GM12878 (cell line): ENCODE data around the gene CXXC5. TPM values are rescaled to one million over a fixed set of nuclear protein-coding genes. Genes with fewer than 3 reads are reported as not detected.

Source experiments
- BCL11A ChIP-seq: IDR thresholded peaks from 2 replicates; pipeline ENCODE4 v1.6.1; 2011; ENCODE audit warnings: low read depth, low read length
- EP300 ChIP-seq, 2 experiments: fragments of 150-350 bp in 1 of 2; IDR thresholded peaks; 2 replicates each; pipeline ENCODE4 v1.6.1; 2011 to 2012; ENCODE audit warnings: low read depth in 2 of 2, low read length in 2 of 2, borderline replicate concordance in 1 of 2, improper control_type of control experiment in 1 of 2, inconsistent platforms in 1 of 2; ENCODE audit not compliant: control insufficient read depth in 1 of 2
- ETV6 ChIP-seq, 2 experiments: fragments of 450-650 bp in 1 of 2; IDR thresholded peaks in 1 of 2; conservative IDR thresholded peaks in 1 of 2; 2 replicates each; pipeline ENCODE4 v1.6.1; 2014; ENCODE audit warnings: antibody characterized with exemption in 1 of 2, borderline replicate concordance in 1 of 2, low read depth in 1 of 2, mild to moderate bottlenecking in 1 of 2, moderate library complexity in 1 of 2
- MYB ChIP-seq: fragments of 150-350 bp; IDR thresholded peaks from 2 replicates; pipeline ENCODE4 v1.6.1; 2014; ENCODE audit warnings: mild to moderate bottlenecking, low read depth, low read length, borderline replicate concordance
- NFYA ChIP-seq: IDR thresholded peaks from 2 replicates; pipeline ENCODE4 v1.6.1; 2011; ENCODE audit warnings: low read depth, mild to moderate bottlenecking, low read length, improper control_type of control experiment, borderline replicate concordance
- POLR2AphosphoS2 ChIP-seq: IDR thresholded peaks from 2 replicates; pipeline ENCODE4 v1.6.1; 2011; ENCODE audit warnings: low read depth, mild to moderate bottlenecking, low read length, improper control_type of control experiment, moderate library complexity
- RAD51 ChIP-seq: fragments of 450-650 bp; IDR thresholded peaks from 2 replicates; pipeline ENCODE4 v1.6.1; 2016; ENCODE audit warnings: moderate library complexity, mild to moderate bottlenecking, inconsistent platforms
- RCOR1 ChIP-seq: conservative IDR thresholded peaks from 2 replicates; pipeline ENCODE4 v1.6.1; 2012; ENCODE audit warnings: low read depth, low read length, improper control_type of control experiment
- RELA ChIP-seq: fragments of 450-650 bp; IDR thresholded peaks from 2 replicates; pipeline ENCODE4 v1.8.0; 2014; ENCODE audit warnings: borderline replicate concordance; ENCODE audit not compliant: partially characterized antibody
- SMAD1 ChIP-seq: fragments of 450-650 bp; IDR thresholded peaks from 2 replicates; pipeline ENCODE4 v1.6.1; 2018; ENCODE audit warnings: mild to moderate bottlenecking, low read depth; ENCODE audit not compliant: partially characterized antibody
- SMAD5 ChIP-seq: IDR thresholded peaks from 2 replicates; pipeline ENCODE4 v1.6.1; 2016; ENCODE audit warnings: antibody characterized with exemption, low read depth
- TARDBP ChIP-seq: IDR thresholded peaks from 2 replicates; pipeline ENCODE4 v1.6.1; 2016; ENCODE audit warnings: borderline replicate concordance
- ZNF622 ChIP-seq: fragments of 450-650 bp; IDR thresholded peaks from 2 replicates; pipeline ENCODE4 v1.6.1; 2017; ENCODE audit warnings: mild to moderate bottlenecking, inconsistent platforms
- polyA plus RNA-seq, 11 experiments: library from polyadenylated mRNA; depleted of rRNA in 4 of 11; unstranded in 6 of 11; stranded (reverse) in 5 of 11; fragments of >200 nt; fragmentation: Nextera tagmentation in 4 of 11; fragmentation: Illumina TruSeq in 1 of 11; extraction: Ambion mirVana in 4 of 11; extraction: Trizol in 1 of 11; gene quantifications; 1 replicate in 1 of 11; 2 replicates in 10 of 11; pipeline versions ENCODE4 v1.2.1 to v1.2.3, GENCODE V29; 2011 to 2016; ENCODE audit warnings: inconsistent platforms in 2 of 11, missing spikeins in 2 of 11, low read depth in 1 of 11
- total RNA-seq, 4 experiments: library from RNA; depleted of rRNA in 3 of 4; stranded (reverse); fragments of >200 nt in 3 of 4; fragmentation: Illumina TruSeq in 1 of 4; extraction: Trizol in 1 of 4; gene quantifications; 2 replicates each; pipeline versions ENCODE4 v1.2.1 to v1.2.3, GENCODE V29; 2013 to 2021
- TF ChIP-seq, protein P1 (sequence below): fragments of 450-650 bp; conservative IDR thresholded peaks from 2 replicates; pipeline ENCODE4 v1.6.1; 2017; ENCODE audit warnings: mild to moderate bottlenecking, moderate library complexity
- TF ChIP-seq, protein P2 (sequence below): IDR thresholded peaks from 2 replicates; pipeline ENCODE4 v1.6.1; 2012; ENCODE audit warnings: low read length, inconsistent platforms
- TF ChIP-seq, protein P3 (sequence below): IDR thresholded peaks from 2 replicates; pipeline ENCODE4 v1.6.1; 2012; ENCODE audit warnings: improper control_type of control experiment, low read depth, low read length; ENCODE audit not compliant: insufficient replicate concordance
- TF ChIP-seq, protein P4 (sequence below): IDR thresholded peaks from 2 replicates; pipeline ENCODE4 v1.6.1; 2012; ENCODE audit warnings: low read depth, low read length, improper control_type of control experiment
- TF ChIP-seq, protein P5 (sequence below): IDR thresholded peaks from 2 replicates; pipeline ENCODE4 v1.6.1; 2012; ENCODE audit warnings: low read depth, low read length, improper control_type of control experiment

The CXXC5 gene
- total and polyA plus RNA-seq, 10 of the 15 experiments (the other 5 are each of a cell fraction or from before 2014, with no cell fraction given), result 1.8 to 90.8 (median 40.7) TPM

DNA sequence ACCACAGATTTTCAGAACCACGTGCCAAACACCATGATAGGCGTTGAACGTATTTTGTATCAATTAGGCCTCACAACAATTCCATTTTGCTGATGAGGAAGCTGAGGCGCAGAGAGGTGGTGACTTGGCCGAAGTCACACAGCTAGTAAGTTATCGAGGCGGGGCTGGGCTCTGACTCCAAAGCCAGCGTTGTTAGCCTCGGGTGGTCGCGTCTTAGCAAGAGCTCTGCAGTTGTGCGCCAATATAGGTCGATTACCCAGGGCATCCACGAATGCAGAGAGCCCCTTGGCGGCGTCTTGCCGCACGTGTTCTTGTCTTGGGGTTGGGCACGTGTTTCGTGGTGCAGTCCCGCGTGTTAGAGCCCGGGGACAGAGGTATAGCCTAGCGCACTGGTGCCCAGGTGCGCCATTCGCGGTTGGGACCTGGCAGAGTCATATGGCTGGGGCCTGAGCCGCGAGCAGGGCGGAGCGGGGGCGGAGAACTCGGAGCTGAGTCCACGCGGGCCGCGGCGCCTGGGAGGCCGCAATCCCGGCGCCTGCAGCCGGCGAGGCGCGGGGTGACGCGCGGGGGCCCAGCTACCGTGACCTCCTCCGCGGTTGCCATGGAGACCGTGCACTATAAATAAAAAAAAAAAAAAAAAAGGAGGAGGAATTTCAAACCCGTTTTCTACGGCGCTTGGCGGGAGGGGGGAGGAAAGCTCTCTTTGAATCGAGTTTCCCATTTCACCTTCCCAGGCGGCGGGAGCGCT lies 62.3 kb downstream of the CXXC5 start (continued):
- TF ChIP-seq RELA, result no peak
- no peak for TF ChIP-seq SMAD5
- TF ChIP-seq ETV6 (conservative IDR thresholded peaks at IDR 0.05 in 1 of 2, IDR thresholded peaks at IDR 0.05 in 1 of 2; ENCODE audit: borderline replicate concordance in 1 of 2, low read depth in 1 of 2), result no peak
- TF ChIP-seq RAD51, result no peak
- TF ChIP-seq ZNF622, result no peak
- TF ChIP-seq MYB, result no peak
- TF ChIP-seq, protein P1, sequence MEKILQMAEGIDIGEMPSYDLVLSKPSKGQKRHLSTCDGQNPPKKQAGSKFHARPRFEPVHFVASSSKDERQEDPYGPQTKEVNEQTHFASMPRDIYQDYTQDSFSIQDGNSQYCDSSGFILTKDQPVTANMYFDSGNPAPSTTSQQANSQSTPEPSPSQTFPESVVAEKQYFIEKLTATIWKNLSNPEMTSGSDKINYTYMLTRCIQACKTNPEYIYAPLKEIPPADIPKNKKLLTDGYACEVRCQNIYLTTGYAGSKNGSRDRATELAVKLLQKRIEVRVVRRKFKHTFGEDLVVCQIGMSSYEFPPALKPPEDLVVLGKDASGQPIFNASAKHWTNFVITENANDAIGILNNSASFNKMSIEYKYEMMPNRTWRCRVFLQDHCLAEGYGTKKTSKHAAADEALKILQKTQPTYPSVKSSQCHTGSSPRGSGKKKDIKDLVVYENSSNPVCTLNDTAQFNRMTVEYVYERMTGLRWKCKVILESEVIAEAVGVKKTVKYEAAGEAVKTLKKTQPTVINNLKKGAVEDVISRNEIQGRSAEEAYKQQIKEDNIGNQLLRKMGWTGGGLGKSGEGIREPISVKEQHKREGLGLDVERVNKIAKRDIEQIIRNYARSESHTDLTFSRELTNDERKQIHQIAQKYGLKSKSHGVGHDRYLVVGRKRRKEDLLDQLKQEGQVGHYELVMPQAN, result no peak
- TF ChIP-seq RCOR1, result no peak
- TF ChIP-seq NFYA, result no peak
- TF ChIP-seq TARDBP, result 0 out of 2 replicates have a peak, but pooled peaks have one; percentile 31
- TF ChIP-seq EP300 (IDR thresholded peaks at IDR 0.05; ENCODE audit: borderline replicate concordance in 1 of 2, control insufficient read depth in 1 of 2, low read depth in 2 of 2, low read length in 2 of 2), result no peak
- no peak for TF ChIP-seq SMAD1
- no peak for TF ChIP-seq BCL11A
- TF ChIP-seq, protein P2, sequence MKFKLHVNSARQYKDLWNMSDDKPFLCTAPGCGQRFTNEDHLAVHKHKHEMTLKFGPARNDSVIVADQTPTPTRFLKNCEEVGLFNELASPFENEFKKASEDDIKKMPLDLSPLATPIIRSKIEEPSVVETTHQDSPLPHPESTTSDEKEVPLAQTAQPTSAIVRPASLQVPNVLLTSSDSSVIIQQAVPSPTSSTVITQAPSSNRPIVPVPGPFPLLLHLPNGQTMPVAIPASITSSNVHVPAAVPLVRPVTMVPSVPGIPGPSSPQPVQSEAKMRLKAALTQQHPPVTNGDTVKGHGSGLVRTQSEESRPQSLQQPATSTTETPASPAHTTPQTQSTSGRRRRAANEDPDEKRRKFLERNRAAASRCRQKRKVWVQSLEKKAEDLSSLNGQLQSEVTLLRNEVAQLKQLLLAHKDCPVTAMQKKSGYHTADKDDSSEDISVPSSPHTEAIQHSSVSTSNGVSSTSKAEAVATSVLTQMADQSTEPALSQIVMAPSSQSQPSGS, result no peak
- TF ChIP-seq POLR2AphosphoS2, result no peak
- TF ChIP-seq, protein P3, sequence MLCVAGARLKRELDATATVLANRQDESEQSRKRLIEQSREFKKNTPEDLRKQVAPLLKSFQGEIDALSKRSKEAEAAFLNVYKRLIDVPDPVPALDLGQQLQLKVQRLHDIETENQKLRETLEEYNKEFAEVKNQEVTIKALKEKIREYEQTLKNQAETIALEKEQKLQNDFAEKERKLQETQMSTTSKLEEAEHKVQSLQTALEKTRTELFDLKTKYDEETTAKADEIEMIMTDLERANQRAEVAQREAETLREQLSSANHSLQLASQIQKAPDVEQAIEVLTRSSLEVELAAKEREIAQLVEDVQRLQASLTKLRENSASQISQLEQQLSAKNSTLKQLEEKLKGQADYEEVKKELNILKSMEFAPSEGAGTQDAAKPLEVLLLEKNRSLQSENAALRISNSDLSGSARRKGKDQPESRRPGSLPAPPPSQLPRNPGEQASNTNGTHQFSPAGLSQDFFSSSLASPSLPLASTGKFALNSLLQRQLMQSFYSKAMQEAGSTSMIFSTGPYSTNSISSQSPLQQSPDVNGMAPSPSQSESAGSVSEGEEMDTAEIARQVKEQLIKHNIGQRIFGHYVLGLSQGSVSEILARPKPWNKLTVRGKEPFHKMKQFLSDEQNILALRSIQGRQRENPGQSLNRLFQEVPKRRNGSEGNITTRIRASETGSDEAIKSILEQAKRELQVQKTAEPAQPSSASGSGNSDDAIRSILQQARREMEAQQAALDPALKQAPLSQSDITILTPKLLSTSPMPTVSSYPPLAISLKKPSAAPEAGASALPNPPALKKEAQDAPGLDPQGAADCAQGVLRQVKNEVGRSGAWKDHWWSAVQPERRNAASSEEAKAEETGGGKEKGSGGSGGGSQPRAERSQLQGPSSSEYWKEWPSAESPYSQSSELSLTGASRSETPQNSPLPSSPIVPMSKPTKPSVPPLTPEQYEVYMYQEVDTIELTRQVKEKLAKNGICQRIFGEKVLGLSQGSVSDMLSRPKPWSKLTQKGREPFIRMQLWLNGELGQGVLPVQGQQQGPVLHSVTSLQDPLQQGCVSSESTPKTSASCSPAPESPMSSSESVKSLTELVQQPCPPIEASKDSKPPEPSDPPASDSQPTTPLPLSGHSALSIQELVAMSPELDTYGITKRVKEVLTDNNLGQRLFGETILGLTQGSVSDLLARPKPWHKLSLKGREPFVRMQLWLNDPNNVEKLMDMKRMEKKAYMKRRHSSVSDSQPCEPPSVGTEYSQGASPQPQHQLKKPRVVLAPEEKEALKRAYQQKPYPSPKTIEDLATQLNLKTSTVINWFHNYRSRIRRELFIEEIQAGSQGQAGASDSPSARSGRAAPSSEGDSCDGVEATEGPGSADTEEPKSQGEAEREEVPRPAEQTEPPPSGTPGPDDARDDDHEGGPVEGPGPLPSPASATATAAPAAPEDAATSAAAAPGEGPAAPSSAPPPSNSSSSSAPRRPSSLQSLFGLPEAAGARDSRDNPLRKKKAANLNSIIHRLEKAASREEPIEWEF, result no peak
- TF ChIP-seq, protein P4, sequence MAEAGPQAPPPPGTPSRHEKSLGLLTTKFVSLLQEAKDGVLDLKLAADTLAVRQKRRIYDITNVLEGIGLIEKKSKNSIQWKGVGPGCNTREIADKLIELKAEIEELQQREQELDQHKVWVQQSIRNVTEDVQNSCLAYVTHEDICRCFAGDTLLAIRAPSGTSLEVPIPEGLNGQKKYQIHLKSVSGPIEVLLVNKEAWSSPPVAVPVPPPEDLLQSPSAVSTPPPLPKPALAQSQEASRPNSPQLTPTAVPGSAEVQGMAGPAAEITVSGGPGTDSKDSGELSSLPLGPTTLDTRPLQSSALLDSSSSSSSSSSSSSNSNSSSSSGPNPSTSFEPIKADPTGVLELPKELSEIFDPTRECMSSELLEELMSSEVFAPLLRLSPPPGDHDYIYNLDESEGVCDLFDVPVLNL, result no peak
- TF ChIP-seq, protein P5, sequence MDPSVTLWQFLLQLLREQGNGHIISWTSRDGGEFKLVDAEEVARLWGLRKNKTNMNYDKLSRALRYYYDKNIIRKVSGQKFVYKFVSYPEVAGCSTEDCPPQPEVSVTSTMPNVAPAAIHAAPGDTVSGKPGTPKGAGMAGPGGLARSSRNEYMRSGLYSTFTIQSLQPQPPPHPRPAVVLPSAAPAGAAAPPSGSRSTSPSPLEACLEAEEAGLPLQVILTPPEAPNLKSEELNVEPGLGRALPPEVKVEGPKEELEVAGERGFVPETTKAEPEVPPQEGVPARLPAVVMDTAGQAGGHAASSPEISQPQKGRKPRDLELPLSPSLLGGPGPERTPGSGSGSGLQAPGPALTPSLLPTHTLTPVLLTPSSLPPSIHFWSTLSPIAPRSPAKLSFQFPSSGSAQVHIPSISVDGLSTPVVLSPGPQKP, result no peak
